Heart left ventricle (tissue), 16 donors: Measurements from ENCODE around the gene FAM227A. TPM values are rescaled to one million over a fixed set of nuclear protein-coding genes. Genes with fewer than 3 reads are reported as not detected.

Source experiments
- ATAC-seq, 4 donors: fragments of 200-7000 bp; cut with Tn5 transposase; one replicate each; pipeline ENCODE4 v1.9.1; 2020 to 2022; ENCODE audit warnings: moderate library complexity in 4 of 4, mild to moderate bottlenecking in 3 of 4, moderate number of reproducible peaks in 1 of 4
- DNase-seq, 5 donors: peaks; one replicate each; pipeline ENCODE4 v3.0.0-alpha.2; 2020
- H3K27ac ChIP-seq, 12 donors: fragments of 200-600 bp; sonication (generic) in 4 of 12; one replicate each; pipeline versions ENCODE4 v1.5.0 to v1.8.0; 2016 to 2022; ENCODE audit warnings: mild to moderate bottlenecking in 2 of 12
- H3K27me3 ChIP-seq, 9 donors: fragments of 200-600 bp; sonication (generic) in 2 of 9; one replicate each; pipeline versions ENCODE4 v1.5.1 to v1.8.0; 2016 to 2022; ENCODE audit warnings: mild to moderate bottlenecking in 3 of 9
- H3K36me3 ChIP-seq, 9 donors: fragments of 200-600 bp; sonication (generic) in 2 of 9; one replicate each; pipeline versions ENCODE4 v1.5.0 to v1.8.0; 2018 to 2022; ENCODE audit warnings: mild to moderate bottlenecking in 2 of 9
- H3K4me1 ChIP-seq, 12 donors: fragments of 200-600 bp; sonication (generic) in 4 of 12; one replicate each; pipeline versions ENCODE4 v1.5.0 to v1.8.0; 2016 to 2022; ENCODE audit warnings: mild to moderate bottlenecking in 3 of 12
- H3K4me3 ChIP-seq, 12 donors: fragments of 200-600 bp; sonication (generic) in 4 of 12; one replicate each; pipeline versions ENCODE4 v1.5.0 to v1.8.0; 2017 to 2022; ENCODE audit warnings: mild to moderate bottlenecking in 9 of 12, moderate library complexity in 4 of 12
- H3K9me3 ChIP-seq, 12 donors: fragments of 200-600 bp; sonication (generic) in 4 of 12; one replicate each; pipeline versions ENCODE4 v1.5.0 to v1.8.0; 2016 to 2022; ENCODE audit warnings: mild to moderate bottlenecking in 1 of 12
- CTCF ChIP-seq, 12 donors: fragments of 200-600 bp; sonication (generic) in 4 of 12; IDR thresholded peaks; one replicate each; pipeline versions ENCODE4 v1.5.0 to v1.8.0; 2018 to 2022; ENCODE audit warnings: antibody characterized with exemption in 12 of 12, mild to moderate bottlenecking in 5 of 12
- POLR2A ChIP-seq, 2 donors: fragments of 450-650 bp; IDR thresholded peaks; one replicate each; pipeline ENCODE4 v1.6.1; 2017; ENCODE audit warnings: antibody characterized with exemption in 2 of 2, mild to moderate bottlenecking in 2 of 2, moderate library complexity in 2 of 2
- WGBS, 4 donors: extraction: QIAGEN DNeasy Blood & Tissue Kit in 2 of 4; methylation state at CpG; one replicate each; pipeline versions ENCODE4 v1.1.5 to v1.1.7; 2013 to 2018; 5-methylcytosine and 5-hydroxymethylcytosine counted together
- intact Hi-C, 10 donors: fragments of 100-400 bp; cut with DNase I; formaldehyde crosslinking; loops; one replicate each; pipeline versions ENCODE4 v1.11.1 to v1.14.2; 2022
- polyA plus RNA-seq, 2 donors: library from polyadenylated mRNA; stranded (reverse); fragments of 200-250 nt; gene quantifications; one replicate each; pipeline ENCODE4 v1.2.3, GENCODE V29; 2013
- total RNA-seq, 9 donors: library from RNA; depleted of rRNA in 2 of 9; stranded (reverse); fragments of >200 nt in 2 of 9; fragmentation: NEBNext Ultra II Directional in 3 of 9; extraction: Animal tissue kit (Norgen Biotek cat#: 25700) in 3 of 9; gene quantifications; one replicate each; pipeline versions ENCODE4 v1.1.0 to v1.2.4, GENCODE V29; 2016 to 2023
- donor health status: ischemic (EF 13 %, LVEDD 7.1; RV severe dilation, severe dysfunction).
- donor health status: healthy with polysubstance abuse.
- donor health status: DM: no; HTN: yes; CAD: no.
- donor health status: DM: no; HTN: no; CAD: no.
- donor health status: ischemic (EF 25% LVEDD 6.9; RV normal size, moderate dysfunction).
- donor health status: ischemic (EF 25% LVEDD 5.7; RV mildly dilated, moderate dysfunction).
- donor health status: healthy.
- donor health status: DM: yes; HTN: yes; CAD: no.
- donor health status: ischemic (EF 35%, LVEDD 5.7; RV mildly dilated, moderate dysfunction).
- donor health status: nonischemic (EF 11% LVEDD 7.7; RV severe dilation, severe dysfunction).
- donor health status: DM: yes; HTN: yes; CAD: no.
- donor health status: PGD.
- donor health status: ischemic (EF 29% LVEDD 5.4; RV normal size, mild dysfunction).
- donor health status: nonischemic (EF 23%, LVEDD 6.1; RV moderate dilation, normal function).

Gene FAM227A
- total and polyA plus RNA-seq, 11 donors: 0.16 to 1.0 (median 0.36) TPM

- peaks cover 0 to 17% (median 8%) of the 10 kb centered on the region in 12 donors for H3K4me1 ChIP-seq
- no peak overlapping the region for H3K27ac ChIP-seq
- ATAC-seq (no peak), DNase-seq (no peak)
- H3K36me3 ChIP-seq: peaks cover 9 to 76% (median 69%) of the 10 kb centered on the region in 9 donors
- no peaks in the 10 kb centered on the region for H3K27me3 ChIP-seq
- no peak for TF ChIP-seq POLR2A (IDR thresholded peaks at IDR 0.05)
- TF ChIP-seq CTCF (IDR thresholded peaks at IDR 0.05): no peak
- H3K4me3 ChIP-seq: no peak overlapping the region
- intact Hi-C loops: loop anchor here in 2 of 10 donors (10.0 kb wide), 1 partner anchor 181 kb away; the partner anchor contains the start of gene DDX17 (in 2 of the 2)
- 85 to 100% (median 89%) methylated on average over 1 of the region's 1 CpG for WGBS, 4 donors
- H3K9me3 ChIP-seq: no peaks in the 10 kb centered on the region
Observed at GRCh38 chr22:38685761-38686160, 29.6 kb upstream of the FAM227A start.

DNA sequence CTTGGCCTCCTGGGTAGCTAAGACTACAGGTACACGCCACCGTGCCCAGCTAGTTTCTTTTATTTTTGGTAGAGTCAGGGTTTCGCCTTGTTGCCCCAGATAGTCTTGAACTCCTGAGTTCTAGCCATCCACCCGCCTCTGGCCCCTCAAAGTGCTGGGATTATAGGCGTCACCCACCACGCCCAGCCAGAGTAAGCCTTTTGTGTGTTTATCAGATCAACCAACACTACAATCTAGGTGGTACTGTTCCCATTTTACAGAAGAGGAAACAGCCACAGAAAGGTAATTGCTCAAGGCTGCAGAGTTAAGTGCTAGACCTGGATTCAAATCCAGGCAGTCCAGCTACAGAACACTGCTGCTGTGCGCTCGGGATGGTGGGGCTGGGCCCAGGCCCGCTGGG lies 28.7 kb upstream of the FAM227A start:
- no peak overlapping the region for H3K4me3 ChIP-seq
- H3K4me1 ChIP-seq: peaks cover 0 to 17% (median 8%) of the 10 kb centered on the region in 12 donors
- 89 to 95% (median 92%) methylated on average over 9 of the region's 9 CpGs for WGBS, 4 donors
- TF ChIP-seq POLR2A (IDR thresholded peaks at IDR 0.05) (no peak), CTCF (IDR thresholded peaks at IDR 0.05) (no peak)
- no peak overlapping the region for H3K27ac ChIP-seq
- DNase-seq (no peak), ATAC-seq (no peak)
- intact Hi-C loops: loop anchor here in 3 of 10 donors (5.0 to 10.0 kb wide), 3 partner anchors 178 to 633 kb away; partner anchors contain the start of gene DDX17 (in 3 of the 3)
- peaks cover 9 to 68% (median 64%) of the 10 kb centered on the region in 9 donors for H3K36me3 ChIP-seq
- no peaks in the 10 kb centered on the region for H3K27me3 ChIP-seq
- H3K9me3 ChIP-seq: no peaks in the 10 kb centered on the region

GRCh38 chr22:38681582-38682335 lies 25.6 kb upstream of the FAM227A start, which contains the start of gene TOMM22:
Gene TOMM22, plus strand, starts transcription at chr22:38681957. Its CDS starts 22 bp downstream, at chr22:38681979.
- DNase-seq: peak; percentile 88 to 94 (median 92)
- Histone ChIP-seq H3K9me3 (no peaks in the 10 kb centered on the region), H3K27me3 (no peaks in the 10 kb centered on the region), H3K4me1 (peaks cover 0 to 17% (median 8%) of the 10 kb centered on the region in 12 donors), H3K4me3 (peak within 1 kb of the TSS; percentile 72 to 100 (median 92)), H3K27ac (peak within 1 kb of the TSS in 11 of 12 donors; percentile 53 to 88 (median 79)), H3K36me3 (peaks cover 2 to 37% (median 36%) of the 10 kb centered on the region in 9 donors)
- TF ChIP-seq POLR2A (IDR thresholded peaks at IDR 0.05) (peak in 1 of 2 donors; percentile 47), CTCF (IDR thresholded peaks at IDR 0.05) (peak; percentile 24 to 91 (median 64))
- intact Hi-C loops: loop anchor here in 4 of 10 donors (2.0 to 10.0 kb wide), 5 partner anchors 15 to 629 kb away; partner anchors contain the start of genes DDX17 (in 3 of the 4) and JOSD1 (in 1 of the 4)
- WGBS, 4 donors: 1% methylated on average over 25 to 60 of the region's 60 CpGs
- ATAC-seq: peak; percentile 96 to 99 (median 99)

GRCh38 chr22:38675833-38676232 lies 19.6 kb upstream of the FAM227A start:
- H3K4me1 ChIP-seq: no peaks in the 10 kb centered on the region
- no peak for ATAC-seq
- peaks cover 0 to 37% (median 28%) of the 10 kb centered on the region in 9 donors for H3K36me3 ChIP-seq
- no peaks in the 10 kb centered on the region for H3K9me3 ChIP-seq
- TF ChIP-seq POLR2A (IDR thresholded peaks at IDR 0.05) (no peak), CTCF (IDR thresholded peaks at IDR 0.05) (no peak)
- H3K27me3 ChIP-seq: no peaks in the 10 kb centered on the region
- no peak for DNase-seq
- 90 to 96% (median 93%) methylated on average over 3 of the region's 3 CpGs for WGBS, 4 donors
- H3K4me3 ChIP-seq: no peak overlapping the region
- intact Hi-C loops: loop anchor here in 2 of 10 donors (10.0 kb wide), 2 partner anchors 611 to 621 kb away; partner anchors contain the start of gene PICK1 (in 1 of the 2)
- no peak overlapping the region for H3K27ac ChIP-seq
